ENCODE measurements around the gene MARVELD1.
"Not testable (repeated sequence)": the region's sequence is repeated elsewhere in the genome, so short reads cannot be mapped to it uniquely, and the experiment has no call there.

MARVELD1 gene

GRCh38 chr10:97713339-97713825 is at the start of gene MARVELD1:
MARVELD1 (plus strand) TSS chr10:97713730; CDS start chr10:97713877, 147 bp downstream.
- DNase-seq (ENCODE audit: low read depth, low spot score), result no peak

- DNase-seq (ENCODE audit: low read depth, low spot score), result no peak
These were observed 49.2 kb upstream of the MARVELD1 start for GRCh38 chr10:97664282-97664850.

DNA sequence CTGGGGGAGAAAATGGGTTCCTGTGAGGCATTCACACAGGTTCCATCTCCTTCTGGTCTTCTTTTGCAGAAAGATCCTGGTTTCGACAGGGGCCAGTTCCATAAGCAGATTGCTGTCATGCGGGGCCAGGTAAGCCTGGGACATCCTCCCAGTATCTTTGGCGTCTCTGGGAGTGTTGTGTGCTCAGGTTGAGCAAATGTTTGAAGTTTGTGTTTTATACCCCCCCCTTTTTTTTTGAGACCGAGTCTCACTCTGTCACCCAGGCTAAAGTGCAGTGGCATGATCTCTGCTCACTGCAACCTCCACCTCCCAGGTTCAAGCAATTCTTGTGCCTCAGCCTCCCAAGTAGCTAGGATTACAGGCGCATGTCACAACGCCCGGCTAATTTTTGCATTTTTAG is 46.5 kb upstream of the MARVELD1 start:
- no peak for DNase-seq (ENCODE audit: low read depth, low spot score)

DNA sequence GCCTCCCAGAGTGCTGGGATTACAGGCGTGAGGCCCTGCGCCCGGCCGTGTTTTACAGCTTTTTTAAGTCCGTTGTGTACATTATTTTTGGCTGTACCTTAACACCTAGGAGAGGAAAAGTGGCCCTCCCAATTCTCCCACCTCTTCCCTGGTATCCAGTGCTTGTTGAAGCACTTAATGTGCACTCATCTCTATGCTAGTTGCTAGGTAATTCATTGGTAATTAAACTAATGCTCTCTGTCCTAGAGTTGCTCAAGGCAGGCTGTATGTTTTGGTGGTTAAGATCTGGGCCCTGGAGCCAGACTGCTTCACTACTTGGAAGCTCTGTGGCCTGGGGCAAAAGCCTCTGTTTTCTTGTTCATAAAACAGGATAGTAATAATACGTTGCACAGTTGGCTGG is 46.1 kb upstream of the MARVELD1 start:
- no peak for DNase-seq (ENCODE audit: low read depth, low spot score)

DNA sequence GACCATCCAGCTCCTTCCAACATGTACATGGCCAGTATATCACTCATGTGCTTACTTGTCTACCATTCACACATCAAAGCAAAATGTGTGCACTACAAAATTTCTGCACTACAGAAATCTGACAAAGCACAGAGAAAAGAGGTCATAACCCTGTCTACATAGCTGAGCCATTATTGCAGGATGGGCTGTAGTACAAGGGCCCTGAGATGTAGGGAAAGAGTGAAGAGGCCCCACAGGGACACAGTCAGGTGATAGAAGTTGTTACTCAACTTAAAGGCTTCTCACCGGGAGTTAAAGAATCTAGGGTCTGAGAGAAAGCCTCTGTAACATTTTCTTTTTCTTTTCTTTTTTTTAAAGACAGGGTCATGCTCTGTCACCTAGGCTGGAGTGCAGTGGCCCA is 44.0 kb upstream of the MARVELD1 start:
- DNase-seq (ENCODE audit: low read depth, low spot score), result no peak

DNA sequence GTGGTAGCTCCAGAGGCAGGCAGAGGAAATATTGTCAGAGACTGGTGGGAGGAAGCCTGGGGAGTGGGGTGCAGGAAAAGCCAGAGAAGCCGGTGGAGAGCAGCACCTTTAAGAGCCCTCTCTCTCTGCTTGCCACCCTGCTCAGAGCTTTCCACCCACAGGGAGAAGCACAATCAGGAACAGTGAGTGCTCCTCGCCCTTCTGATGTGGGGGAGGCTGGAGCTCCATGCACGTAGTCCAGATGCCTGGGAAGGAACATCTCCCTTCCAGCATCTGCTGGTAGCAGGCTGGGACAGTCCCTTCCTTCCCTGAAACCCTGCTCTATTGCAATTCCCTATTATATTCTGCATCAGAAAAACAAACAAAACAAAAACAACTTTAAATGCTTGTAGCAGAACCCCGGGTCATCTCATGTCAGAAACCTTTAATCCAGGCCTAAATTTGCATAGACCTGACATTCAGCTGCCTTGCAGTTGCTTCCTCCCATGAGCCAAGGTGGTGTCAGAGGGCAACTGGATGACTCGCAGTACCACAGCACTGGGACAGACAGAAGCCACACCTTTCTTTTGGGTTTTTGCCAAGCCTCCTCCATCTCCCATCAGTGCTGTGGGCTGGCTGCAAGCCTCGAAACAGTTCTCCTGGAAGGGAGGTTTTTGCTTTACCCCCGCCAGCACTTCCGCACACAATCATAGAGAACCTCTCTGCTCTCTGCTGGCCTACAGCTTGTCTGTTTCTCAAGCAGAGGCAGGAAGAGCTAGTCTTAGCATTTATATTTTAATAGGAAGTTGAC is 39.6 kb upstream of the MARVELD1 start:
- DNase-seq (ENCODE audit: low read depth, low spot score), result no peak

DNA sequence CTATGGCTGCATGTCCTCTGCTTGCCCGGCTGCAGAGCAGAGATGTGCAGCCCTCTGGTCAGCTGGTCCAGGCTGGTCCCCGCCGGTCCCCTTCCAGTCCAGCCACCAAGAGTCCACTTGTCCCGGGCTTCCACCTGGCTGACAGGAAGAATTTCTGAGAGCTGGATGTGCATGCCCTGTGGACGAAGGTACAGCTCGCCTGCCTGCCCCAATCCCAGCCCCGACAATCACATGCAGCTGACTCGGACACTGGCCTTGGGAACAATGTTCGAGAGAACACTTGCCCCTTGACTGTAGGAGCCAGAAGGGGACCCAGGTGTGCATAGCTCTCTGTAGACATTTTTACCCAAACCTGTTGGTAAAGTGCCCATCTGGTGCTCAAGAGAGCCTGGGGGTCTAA is 38.3 kb upstream of the MARVELD1 start:
- DNase-seq (ENCODE audit: low read depth, low spot score), result no peak

GRCh38 chr10:97676770-97677581 is 36.6 kb upstream of the MARVELD1 start:
- DNase-seq (ENCODE audit: low read depth, low spot score), result no peak

DNA sequence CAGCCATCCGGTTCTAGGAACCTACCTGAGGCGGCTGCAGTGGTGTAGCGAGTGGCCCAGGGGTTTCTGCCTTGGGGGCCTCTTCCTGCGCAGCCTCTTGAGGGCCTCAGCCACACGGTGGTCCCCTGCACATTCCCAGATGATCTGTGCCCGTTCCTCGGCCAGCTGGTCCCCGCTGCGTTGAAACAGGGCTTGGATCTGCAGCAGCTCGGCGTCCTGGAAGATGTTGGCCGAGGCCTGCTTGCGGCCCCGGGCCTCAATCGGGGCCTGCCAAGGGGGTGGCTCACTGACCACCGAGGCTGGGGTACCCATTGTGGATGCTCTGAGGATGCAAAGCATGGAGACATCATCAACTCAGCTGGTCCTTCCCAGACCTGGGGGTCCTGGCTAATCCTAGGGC is 33.9 kb upstream of the MARVELD1 start:
- DNase-seq (ENCODE audit: low read depth, low spot score), result no peak

DNA sequence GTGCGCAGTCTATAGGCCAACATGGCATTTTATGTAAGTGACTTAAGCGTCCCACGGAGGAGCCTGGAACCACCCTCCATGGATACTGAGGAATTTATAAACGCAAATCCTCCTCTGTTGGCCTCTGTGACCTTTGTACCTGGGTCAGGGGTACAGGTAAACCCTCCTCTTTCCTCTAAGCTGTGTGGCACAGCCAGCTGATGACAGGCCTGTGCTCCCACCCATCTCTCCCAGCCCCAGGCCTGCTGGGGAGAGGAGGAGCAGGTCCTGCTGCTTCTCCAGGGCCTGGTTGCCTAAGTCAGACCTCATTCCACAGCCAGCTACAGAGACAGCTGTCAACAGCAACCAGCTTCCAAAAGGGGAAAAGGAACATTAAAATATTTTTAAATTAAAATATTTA is 31.5 kb upstream of the MARVELD1 start:
- no peak for DNase-seq (ENCODE audit: low read depth, low spot score)

DNA sequence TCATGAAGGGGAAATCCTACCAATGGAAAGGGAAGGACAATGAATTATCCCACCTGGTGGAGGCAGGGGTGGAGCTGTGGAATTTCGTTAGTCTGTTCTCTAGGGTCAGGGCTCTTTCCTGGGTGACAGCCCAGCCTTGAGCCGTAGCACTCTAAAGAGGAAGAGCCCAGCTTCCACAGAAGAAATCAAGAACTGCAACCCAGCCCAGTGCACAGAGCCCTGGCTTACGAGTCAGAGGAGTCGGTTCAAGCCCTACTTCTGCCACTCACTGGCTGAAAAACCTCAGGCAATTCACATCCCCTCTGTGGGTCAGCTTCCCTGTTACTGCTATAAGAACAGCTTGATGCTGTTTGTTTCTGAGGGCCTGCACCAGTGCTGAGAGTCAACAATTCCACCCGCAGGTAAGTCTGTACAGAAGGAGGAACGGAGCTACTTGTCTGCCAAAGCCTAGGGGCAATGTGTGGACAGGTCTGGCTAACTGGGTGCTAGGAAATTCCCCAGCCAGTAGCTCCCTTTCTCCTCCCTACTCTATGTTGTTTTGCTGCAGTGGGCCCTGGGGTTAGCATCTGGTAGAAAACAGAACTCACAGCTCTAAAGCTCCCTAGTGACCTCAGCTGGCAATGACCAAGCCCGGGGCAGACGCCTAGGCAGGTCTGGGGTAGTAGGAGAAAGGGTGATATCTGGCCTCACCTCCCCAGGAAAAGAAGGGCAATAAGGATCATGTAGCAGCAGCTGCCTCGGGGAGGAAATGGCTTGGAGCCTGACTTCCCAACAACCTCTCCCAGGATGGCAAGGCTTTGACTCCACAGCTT is 29.8 kb upstream of the MARVELD1 start:
- DNase-seq (ENCODE audit: low read depth, low spot score), result no peak

GRCh38 chr10:97684368-97684713 is 29.2 kb upstream of the MARVELD1 start:
- DNase-seq (ENCODE audit: low read depth, low spot score), result not testable (repeated sequence)

- no peak for DNase-seq (ENCODE audit: low read depth, low spot score)
These were observed 28.6 kb upstream of the MARVELD1 start for GRCh38 chr10:97684866-97685394.

DNA sequence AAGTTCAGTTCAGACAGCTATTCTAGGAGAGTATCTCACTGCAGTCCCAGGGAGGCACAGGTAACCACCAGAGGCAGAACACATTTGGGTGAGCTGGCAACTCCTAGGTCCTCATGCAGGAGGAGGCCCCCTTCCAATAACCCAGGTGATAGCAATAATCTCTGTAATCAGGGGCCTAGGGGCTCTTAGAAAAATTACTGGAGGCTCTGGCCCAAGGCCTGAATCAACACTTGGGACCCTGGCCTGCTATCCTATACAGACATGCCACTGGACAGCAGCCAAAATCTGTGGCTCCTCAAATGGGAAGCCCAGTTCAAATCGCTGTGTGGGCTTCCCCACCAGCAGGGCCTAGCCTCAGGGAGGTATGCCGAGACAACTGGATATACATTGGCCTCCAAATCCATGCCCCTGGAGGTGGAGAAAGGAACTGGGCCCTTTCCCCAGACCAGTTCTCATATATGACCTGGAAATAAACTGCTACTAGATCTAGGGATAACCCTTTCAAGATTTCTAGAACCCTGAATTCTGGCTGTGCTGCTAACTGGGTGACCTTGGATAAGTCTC is 28.1 kb upstream of the MARVELD1 start:
- DNase-seq (ENCODE audit: low read depth, low spot score), result no peak

DNA sequence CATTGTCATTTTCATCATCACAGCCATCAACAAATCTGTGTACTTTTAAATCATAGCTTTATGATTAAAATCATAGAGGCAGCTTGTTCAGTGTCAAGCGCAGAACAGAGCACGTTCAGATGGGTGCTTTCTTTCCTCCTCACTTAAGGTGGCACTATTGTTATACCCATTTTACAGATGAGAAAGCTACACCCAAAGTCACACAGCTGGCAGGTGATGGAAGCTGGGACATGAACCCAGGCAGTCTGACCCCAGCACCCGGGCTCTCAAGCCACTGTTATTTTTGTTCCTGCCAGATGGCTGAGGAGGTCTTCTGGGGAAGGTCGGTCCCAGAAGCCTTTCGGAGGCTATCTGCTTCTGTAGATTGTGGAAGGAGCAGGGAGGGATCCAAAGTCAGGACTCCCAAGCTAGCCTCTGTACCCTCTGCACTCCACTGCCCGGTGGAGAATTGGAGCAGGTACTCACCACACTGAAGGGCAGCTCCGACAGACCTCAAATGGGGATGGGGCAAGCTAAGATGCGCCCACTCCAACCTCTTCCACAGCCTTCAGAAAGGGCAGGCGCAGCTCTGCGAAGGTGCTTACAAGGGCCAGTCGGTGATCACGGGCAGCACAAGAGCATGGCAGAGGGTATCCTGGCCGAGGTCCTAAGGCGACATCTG is 27.1 kb upstream of the MARVELD1 start:
- DNase-seq (ENCODE audit: low read depth, low spot score), result no peak

- DNase-seq (ENCODE audit: low read depth, low spot score), result peak; percentile 92
These were observed 26.4 kb upstream of the MARVELD1 start, which contains the start of gene AVPI1 for GRCh38 chr10:97686962-97687784. AVPI1 (minus strand) TSS chr10:97687241; CDS start chr10:97679905, 7,336 bp downstream.

- no peak for DNase-seq (ENCODE audit: low read depth, low spot score)
These were observed 25.4 kb upstream of the MARVELD1 start for GRCh38 chr10:97687785-97688781.

- no peak for DNase-seq (ENCODE audit: low read depth, low spot score)
These were observed 23.9 kb upstream of the MARVELD1 start for GRCh38 chr10:97689559-97690020.
